NCI-H2107 treated with DMSO at 0.1 percent for 48 hours (cell line): Measurements from ENCODE around the gene KMO.

Experiments
- DNase-seq: peaks from one replicate; lab custom pipeline; 2025; ENCODE audit not compliant: unreplicated experiment; lab: John Stamatoyannopoulos, UW

KMO gene

GRCh38 chr1:241644259-241644658 lies 112.1 kb downstream of the KMO start:
- no peak for DNase-seq

GRCh38 chr1:241645199-241645598 lies 113.0 kb downstream of the KMO start:
- DNase-seq: no peak
